NCI-H748 (cell line): ENCODE measurements around the gene RPTN.
A peak's percentile ranks its signal among the peaks of the same experiment; 100 is the strongest.
"Not testable (repeated sequence)": the region's sequence is repeated elsewhere in the genome, so short reads cannot be mapped to it uniquely, and the experiment has no call there.

Source experiments
- DNase-seq: peaks from one replicate; lab custom pipeline; 2025; ENCODE audit not compliant: unreplicated experiment; lab: John Stamatoyannopoulos, UW

The RPTN gene

DNA sequence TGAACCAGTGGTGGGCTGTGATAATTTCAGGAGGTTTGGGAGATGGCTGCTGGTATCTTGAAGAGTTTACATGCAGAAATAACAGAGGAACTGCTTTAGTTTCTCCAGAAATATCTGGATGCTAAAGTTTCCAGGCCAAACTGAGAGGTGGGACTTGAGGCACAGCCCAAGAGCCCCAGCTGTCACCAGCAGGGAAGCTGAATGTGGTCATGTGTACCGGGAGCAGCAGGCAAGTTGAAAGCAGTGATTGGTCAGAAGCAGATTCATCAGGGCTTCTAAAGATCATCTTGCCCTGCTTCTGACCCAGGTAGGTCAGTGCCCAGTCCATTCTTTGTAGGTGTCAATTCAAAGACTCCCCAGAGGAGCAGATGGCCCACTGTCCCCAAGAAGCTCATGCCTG, 7.9 kb upstream of the RPTN start:
- no peak for DNase-seq

- DNase-seq, result no peak
Measured at GRCh38 chr1:152165286-152166077, 6.5 kb upstream of the RPTN start.

DNA sequence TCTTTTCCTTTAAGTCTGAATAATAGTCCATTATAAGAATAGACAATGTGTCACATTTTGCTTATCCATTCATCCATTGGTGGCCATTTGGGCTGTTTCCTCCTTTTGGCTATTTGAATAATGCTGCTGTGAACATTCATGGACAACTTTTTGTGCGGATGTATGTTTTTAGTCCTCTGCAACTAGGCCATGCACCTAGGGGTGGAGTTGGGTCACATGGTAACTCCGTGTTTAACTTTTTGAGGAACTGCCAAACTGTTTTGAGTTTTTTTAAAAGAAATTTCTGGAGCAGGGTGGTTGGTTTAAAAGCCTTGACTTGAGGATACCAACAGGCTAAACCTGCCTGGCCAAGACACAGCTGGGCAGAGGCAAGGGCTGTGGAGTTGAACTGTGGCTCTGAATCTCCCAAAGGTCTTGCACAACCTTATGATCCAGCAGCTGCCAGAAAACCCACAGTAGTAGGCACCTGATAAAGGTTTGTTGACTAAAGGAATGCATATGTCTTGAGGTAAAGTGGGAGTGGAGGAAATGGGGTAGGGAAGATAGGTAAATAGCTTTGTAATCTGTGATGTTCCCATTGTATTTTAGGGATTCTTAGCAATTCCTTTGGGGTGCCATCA, 5.6 kb upstream of the RPTN start:
- no peak for DNase-seq

GRCh38 chr1:152162792-152163463, 3.9 kb upstream of the RPTN start:
- DNase-seq, result no peak

- no peak for DNase-seq
Measured at GRCh38 chr1:152160576-152160975, 1.5 kb upstream of the RPTN start.

DNA sequence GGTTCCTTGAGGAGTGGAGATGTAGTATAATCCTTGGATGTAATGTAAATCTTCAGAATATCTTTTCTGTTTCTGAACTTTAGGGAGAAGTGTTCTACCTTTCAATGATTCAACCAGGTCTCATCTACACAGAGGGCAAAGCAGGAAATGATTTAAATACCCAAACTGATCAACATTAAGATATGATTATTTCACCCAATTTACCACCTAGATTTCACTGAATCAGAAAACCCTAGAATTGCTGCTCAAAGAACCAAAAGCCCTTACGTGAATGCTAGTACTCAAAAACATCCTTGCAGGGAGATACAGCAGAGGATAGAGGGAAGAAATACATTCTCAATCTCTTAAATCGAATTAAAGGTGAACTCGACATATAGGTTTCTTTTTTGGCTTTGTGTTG, 5.0 kb downstream of the RPTN start:
- DNase-seq, result no peak

GRCh38 chr1:152151646-152152045, 7.4 kb downstream of the RPTN start:
- no peak for DNase-seq

DNA sequence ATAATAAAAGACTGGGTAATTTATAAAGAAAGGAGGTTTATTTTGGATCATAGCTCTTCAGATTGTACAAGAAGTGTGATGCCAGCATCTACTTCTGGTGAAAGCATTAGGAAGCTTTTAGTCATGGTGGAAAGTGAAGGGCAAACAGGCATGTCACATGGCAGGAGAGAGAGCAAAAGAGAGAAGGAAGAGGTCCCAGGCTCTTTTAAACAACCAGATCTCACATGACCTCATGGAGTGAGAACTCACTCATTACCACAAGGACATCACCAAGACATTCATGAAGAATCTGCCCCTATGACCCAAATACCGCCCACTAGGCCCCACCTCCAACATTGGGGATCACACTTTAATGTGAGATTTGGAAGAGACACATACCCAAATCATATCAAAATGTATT, 10.0 kb downstream of the RPTN start:
- no peak for DNase-seq

- DNase-seq, result no peak
Measured at GRCh38 chr1:152148051-152148450, 11.0 kb downstream of the RPTN start.

- no peak for DNase-seq
Measured at GRCh38 chr1:152145769-152146168, 13.3 kb downstream of the RPTN start.

DNA sequence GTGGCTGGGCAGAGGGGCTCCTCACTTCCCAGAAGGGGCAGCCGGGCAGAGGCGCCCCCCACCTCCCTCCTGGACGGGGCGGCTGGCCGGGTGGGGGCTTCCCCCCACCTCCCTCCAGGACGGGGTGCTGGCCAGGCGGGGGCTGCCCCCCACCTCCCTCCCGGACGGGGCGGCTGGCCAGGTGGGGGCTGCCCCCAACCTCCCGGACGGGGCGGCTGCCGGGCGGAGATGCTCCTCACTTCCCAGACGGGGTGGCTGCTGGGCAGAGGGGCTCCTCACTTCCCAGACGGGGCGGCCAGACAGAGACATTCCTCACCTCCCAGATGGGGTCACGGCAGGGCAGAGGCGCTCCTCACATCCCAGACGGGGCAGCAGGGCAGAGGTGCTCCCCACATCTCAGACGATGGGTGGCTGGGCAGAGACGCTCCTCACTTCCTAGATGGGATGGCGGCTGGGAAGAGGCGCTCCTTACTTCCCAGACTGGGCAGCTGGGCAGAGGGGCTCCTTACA, 14.3 kb downstream of the RPTN start:
- DNase-seq, result not testable (repeated sequence)

DNA sequence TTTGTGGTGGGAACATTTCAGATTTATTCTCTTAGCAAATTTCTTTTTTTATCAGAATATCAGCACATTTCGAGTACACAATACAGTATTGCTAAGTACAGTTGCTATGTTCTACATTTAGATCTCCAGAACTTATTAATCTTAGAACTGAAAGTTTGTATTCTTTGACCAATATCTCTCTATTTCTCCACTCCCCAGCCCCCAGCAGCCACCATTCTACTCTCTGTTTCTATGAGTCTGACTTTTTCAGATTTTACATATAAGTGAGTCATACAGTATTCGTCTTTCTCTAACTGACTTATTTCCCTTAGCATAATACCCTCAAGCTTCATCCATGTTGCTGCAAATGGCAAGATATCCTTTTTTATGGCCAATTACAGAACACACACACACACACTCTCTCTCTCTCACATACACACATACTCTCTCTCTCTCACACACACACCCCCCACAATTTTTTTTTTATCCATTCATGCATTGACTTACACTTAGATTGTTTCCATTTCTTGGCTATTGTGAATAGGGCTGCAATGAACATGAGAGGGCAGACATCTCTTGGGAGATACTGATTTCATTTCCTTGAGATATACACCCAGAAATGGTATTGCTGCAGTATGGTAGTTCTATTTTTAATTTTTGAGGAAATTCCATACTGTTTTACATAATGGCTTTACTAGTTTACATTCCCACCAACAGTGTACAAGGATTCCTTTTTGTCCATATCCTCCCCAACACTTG, 15.7 kb downstream of the RPTN start:
- DNase-seq, result no peak

DNA sequence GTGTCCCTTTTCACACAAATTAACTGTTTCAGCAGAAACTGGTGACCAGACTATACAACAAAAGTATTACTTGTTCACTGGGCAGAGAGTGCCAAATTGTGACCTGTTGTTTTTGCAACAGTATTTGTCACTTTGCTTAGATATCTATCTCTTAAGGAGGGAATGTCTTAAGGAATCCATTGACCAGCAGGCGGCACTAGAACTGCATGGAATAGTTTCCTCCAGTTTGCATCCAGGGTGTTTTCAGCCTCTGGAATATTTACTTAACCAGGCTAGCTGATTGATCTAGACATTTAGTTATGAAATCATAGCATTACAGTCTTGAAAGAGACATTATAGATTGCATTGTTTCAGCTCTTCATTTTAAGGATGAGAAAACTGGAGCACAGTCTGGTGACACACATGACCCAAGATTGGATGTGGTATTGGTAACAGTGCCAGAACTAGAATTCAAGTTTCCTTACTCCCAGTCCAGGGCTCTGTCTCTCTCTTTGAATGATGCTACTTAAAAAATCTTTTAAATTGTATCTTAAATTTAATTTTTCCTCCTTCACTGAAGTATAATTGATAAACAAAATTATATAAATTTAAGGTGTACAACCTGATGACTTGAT, 16.9 kb downstream of the RPTN start:
- peak; percentile 44 for DNase-seq

GRCh38 chr1:152137215-152137614, 21.8 kb downstream of the RPTN start:
- DNase-seq, result no peak

DNA sequence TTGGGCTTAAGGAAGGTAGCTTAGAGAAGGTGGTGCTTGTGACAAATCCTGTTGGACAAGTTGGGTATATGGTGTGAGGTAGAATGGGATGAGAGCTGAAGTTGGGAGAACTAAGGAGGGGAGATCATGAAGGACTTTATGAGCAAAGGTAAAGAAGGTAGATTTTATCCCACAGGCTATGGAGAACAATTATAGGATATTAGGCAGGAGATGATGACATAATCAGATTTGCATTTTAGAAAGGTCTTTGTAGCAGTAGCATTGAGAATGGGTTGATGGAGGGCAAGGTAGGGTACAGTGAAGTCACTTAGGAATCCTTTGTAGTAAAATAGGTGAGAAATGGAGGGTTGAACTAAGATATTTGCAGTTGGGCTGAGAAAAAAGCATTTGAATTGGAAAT, 28.8 kb downstream of the RPTN start:
- no peak for DNase-seq

- DNase-seq, result no peak
Measured at GRCh38 chr1:152127673-152128072, 31.4 kb downstream of the RPTN start.

- no peak for DNase-seq
Measured at GRCh38 chr1:152125834-152126443, 33.1 kb downstream of the RPTN start.

DNA sequence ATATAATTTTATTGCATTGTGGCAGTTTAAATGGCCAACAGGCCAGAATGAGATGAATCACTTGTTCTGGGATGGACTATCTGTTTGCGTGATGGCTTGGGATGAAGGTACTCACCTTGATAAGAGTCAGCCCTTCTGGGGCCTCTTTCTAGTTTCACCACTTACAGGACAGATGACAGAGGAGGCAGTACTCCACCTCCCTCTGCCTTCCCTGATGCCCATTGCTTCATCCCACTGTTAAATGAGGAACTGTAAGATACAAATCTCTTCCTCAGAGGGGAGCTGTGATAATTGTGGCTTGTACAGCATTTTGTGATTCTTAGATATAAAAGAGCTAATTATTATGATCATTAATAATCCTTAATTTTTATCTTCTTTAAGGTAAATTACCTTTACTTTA, 40.1 kb downstream of the RPTN start:
- DNase-seq, result no peak

DNA sequence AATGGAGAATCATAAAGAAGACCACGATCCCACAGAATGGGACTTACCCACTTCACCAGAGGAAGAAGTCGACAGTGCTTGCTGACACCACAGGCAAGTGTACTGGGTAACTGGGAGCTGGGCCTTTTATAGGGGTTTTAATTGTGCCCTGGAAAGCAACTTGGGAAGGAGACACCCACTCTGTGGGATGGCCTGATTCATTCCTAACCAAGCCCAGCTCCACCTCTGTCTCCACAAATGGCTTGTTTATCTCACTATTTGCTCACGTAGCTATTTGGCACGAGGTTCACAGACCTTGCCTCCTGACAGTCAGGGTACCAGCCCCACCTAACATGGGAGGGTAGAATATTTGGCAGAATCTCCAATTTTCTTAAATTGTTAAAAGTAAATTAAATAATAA, 43.7 kb downstream of the RPTN start, which contains the start of gene TCHH:
Gene TCHH, minus strand, starts transcription at position 101 of the 400 bp plus-strand sequence. CDS start 1,364 bp downstream, outside the sequence.
- DNase-seq, result no peak

- DNase-seq, result no peak
Measured at GRCh38 chr1:152112885-152113432, 46.1 kb downstream of the RPTN start.
